NCI-H187 treated with DMSO at 0.1 percent for 48 hours (cell line): ENCODE measurements around the gene PCDHGA12.

Experiments
- DNase-seq: peaks from one replicate; lab custom pipeline; 2025; lab: John Stamatoyannopoulos, UW

Gene PCDHGA12

DNA sequence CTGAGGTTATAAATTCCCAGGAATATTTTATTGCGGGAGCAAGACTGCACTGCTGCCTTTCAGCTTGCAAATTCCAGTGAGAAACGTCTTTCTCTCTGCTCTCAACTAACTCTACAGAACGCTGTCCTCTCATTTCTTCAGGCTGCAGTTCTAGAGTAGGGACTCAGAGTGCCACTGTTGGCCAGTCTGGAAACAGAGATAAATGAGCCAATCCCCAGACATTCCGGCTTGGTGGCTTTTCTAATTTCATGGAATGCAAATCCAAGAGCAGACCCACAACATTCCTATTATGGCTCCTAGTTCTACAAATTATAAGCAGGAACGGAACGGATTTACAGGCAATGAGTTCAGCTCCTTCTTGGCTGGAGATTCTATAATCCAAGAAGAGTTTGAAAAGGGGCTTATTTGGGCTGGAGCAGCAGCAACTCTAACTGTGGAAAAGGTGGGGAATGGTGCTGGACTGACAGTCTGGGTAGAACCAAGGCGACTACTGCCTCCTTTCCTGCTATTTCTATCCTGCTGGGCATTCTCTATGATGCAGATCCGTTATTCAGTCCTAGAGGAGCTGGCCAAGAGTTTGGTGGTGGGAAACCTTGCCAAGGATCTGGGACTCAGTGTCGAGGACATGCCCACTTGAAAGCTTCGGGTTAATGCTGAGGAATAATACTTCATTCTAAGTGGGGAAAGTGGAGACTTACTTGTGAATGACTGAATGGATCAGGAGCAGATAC is 9.3 kb downstream of the PCDHGA12 start:
- no peak for DNase-seq

DNA sequence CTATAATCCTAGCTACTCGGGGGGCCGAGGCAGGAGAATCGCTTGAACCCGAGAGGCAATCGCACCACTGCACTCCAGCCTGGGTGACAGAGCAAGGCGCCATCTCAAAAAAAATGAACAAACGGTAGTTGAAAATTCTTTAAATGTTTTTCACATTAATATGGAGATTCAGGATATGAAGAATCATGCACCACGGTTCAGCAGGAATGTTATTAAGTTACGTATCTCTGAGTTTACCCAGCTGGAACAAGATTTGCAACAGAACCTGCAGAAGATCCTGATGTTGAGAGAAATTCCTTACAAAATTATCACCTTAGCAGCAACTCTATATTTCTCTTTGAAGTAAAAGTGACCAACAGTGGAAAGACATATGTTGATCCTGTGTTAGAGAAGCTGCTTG is 10.0 kb downstream of the PCDHGA12 start:
- DNase-seq, result no peak

DNA sequence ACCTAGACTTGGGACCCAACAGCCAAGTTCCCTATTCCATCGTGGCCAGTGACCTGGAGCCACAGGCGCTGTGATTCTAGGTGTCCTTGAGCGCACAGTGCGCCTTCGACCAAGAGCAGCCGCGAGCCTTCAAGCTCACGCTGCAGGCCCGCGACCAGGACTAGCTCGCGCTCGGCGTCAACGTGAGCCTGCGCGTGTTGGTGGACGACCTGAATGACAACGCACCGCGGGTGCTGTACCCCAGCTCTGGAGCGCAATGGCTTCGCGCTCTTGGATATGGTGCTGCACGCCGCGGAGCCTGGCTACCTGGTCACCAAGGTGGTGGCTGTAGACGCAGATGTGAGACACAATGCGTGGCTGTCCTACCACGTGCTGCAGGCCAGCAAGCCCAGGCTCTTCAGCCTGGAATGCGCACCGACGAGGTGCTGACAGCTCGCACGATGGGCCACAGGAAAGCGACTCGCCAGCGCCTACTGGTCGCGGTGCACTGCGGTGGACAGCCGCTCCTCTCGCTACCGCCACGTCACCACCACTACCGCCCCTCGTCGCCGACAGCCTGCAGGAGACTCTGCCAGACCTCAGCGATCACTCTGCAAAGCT is 11.4 kb downstream of the PCDHGA12 start:
- no peak for DNase-seq

DNA sequence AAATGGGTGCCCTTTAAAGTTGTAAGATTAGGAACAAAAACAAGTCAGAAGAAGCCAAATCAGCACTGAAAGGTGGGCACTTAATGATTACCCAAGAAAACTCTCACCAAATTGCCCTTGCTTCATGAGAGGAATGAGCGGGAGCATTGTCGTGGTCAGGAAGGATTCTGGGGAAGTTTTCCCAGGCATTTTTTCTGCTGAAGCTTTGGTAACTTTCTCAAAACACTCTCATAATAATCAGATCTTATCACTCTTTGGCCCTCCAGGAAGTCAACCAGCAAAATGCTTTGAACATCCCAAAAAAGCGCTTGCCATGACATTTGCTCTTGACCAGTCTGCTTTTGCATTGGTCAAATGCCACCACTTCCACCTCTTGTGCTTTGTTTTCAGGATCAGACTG is 35.0 kb downstream of the PCDHGA12 start:
- no peak for DNase-seq

DNA sequence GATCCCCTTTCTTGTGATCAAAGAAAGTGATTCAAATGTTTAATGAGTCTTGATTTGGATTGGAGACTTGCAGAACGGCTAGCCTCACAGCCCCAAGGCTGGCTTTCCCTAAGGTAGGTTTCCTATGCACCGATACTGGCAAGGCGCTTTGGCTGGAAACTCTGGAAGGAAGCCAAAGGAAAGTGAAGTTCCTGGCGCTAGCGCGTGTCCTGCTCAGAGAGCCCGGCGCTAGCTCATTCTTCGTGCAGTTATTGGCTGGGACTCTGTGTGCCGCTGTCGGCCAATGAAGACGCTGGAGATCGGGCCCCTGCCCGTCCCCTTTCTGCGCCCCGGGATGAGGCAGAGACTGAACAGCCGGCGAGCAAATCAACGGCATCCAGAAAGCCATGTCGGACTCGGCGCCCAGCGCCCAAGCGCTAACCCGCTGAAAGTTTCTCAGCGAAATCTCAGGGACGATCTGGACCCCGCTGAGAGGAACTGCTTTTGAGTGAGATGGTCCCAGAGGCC is 45.4 kb downstream of the PCDHGA12 start, which contains the start of gene PCDHGC3:
TSS of gene PCDHGC3 (plus strand) at position 342 of the 507 bp plus-strand sequence. CDS start at position 493, 151 bp downstream.
- no peak for DNase-seq

- no peak for DNase-seq
Measured at GRCh38 chr5:141476132-141476911, 46.0 kb downstream of the PCDHGA12 start.

GRCh38 chr5:141477044-141477575 is 46.8 kb downstream of the PCDHGA12 start:
- no peak for DNase-seq

DNA sequence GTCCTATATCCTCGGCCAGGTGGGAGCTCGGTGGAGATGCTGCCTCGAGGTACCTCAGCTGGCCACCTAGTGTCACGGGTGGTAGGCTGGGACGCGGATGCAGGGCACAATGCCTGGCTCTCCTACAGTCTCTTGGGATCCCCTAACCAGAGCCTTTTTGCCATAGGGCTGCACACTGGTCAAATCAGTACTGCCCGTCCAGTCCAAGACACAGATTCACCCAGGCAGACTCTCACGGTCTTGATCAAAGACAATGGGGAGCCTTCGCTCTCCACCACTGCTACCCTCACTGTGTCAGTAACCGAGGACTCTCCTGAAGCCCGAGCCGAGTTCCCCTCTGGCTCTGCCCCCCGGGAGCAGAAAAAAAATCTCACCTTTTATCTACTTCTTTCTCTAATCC is 47.5 kb downstream of the PCDHGA12 start:
- no peak for DNase-seq

DNA sequence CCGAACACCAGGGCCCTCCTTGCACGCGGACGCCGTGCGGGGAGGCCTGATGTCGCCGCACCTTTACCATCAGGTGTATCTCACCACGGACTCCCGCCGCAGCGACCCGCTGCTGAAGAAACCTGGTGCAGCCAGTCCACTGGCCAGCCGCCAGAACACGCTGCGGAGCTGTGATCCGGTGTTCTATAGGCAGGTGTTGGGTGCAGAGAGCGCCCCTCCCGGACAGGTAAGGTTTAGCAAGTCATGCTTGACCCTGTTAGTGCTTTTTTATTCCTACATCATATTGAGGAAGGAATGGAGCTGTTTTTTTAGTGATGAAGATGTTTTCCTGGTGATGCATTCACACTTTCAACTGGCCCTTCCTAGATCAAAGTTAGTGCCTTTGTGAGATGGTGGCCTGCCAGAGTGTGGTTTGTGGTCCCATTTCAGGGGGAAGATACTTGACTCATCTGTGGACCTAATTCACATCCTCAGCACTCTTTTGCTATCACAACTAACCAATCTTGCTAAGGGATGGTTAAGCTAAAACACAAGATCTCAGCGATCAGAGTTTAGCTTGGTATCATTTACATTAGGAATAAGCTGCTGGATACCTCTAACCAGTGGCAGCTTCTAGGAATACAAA is 48.1 kb downstream of the PCDHGA12 start:
- no peak for DNase-seq

DNA sequence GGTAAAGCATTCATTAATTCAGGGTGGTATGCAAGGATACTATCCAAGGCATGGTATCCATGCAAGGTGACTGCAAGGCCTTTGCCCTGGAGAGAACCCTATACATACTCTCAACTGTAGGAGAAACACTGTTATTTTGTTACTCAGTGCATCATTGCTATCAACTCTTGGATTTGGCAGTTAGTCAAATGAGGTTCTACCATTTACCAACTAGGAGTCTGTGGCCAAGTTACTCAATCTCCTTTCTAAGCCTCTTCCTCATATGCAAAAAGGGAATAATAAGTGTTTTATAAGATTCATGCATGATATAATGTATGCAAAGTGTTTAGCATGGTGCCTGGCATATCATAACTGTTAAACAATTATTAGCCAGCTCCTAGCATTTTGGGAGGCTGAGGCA is 49.5 kb downstream of the PCDHGA12 start:
- no peak for DNase-seq
